Measurements from ENCODE around the gene FKBP2.

FKBP2 gene

GRCh38 chr11:64249563-64250414 lies 8.9 kb downstream of the FKBP2 start:
- peaks cover 15 to 25% of the 10 kb centered on the region in 2 experiments for H3K4me1 ChIP-seq (ENCODE audit: control insufficient read depth in 1 of 2, insufficient read depth in 2 of 2, low read length in 2 of 2)
- no peak overlapping the region for H3K27ac ChIP-seq (ENCODE audit: low read depth, low read length)

GRCh38 chr11:64250415-64251015 lies 9.6 kb downstream of the FKBP2 start:
- Histone ChIP-seq H4K8ac (ENCODE audit: low read depth, low read length) (peak overlapping the region; percentile 85), H3K18ac (ENCODE audit: low read length) (peak overlapping the region; percentile 55), H3K23ac (ENCODE audit: low read length) (no peak overlapping the region), H3K14ac (ENCODE audit: low read length) (no peak overlapping the region), H3K9me3 (ENCODE audit: insufficient read depth, low read depth, low read length) (peaks cover 4% of the 10 kb centered on the region), H3K4ac (ENCODE audit: low read depth, low read length) (no peak overlapping the region), H4K91ac (ENCODE audit: low read depth, low read length) (peak overlapping the region; percentile 41), H3K4me3 (ENCODE audit: low read depth, low read length) (peak overlapping the region; percentile 55), H4K12ac (ENCODE audit: low read depth, low read length) (no peak overlapping the region), H2BK120ac (ENCODE audit: insufficient read depth, low read length, poor library complexity) (no peak overlapping the region), H3K4me2 (ENCODE audit: low read length) (peak overlapping the region; percentile 88), H3K27ac (ENCODE audit: low read depth, low read length) (no peak overlapping the region), H2BK5ac (ENCODE audit: low read depth, low read length, poor library complexity) (no peak overlapping the region), H3K36me3 (ENCODE audit: control insufficient read depth in 1 of 2, insufficient read depth in 2 of 2, low read length in 2 of 2) (peaks cover 11 to 18% of the 10 kb centered on the region in 2 experiments), H3K79me1 (ENCODE audit: low read length) (peaks cover 32% of the 10 kb centered on the region), H2AFZ (ENCODE audit: insufficient read depth, low read length, poor library complexity) (no peak overlapping the region), H2BK12ac (ENCODE audit: low read length) (no peak overlapping the region), H3K79me2 (ENCODE audit: control insufficient read depth, insufficient read depth, low read length, poor library complexity) (peaks cover 20% of the 10 kb centered on the region), H3K4me1 (ENCODE audit: control insufficient read depth in 1 of 2, insufficient read depth in 2 of 2, low read length in 2 of 2) (peaks cover 8 to 18% of the 10 kb centered on the region in 2 experiments), H3K27me3 (ENCODE audit: insufficient read depth, low read length) (no peaks in the 10 kb centered on the region), H2AK5ac (ENCODE audit: low read length) (no peak overlapping the region), H3K9ac (ENCODE audit: low read length) (no peak overlapping the region)
- no peak for DNase-seq
- no CpG with 5 or more reads among the region's 13 CpGs for WGBS (ENCODE audit: extremely low coverage, insufficient coverage, insufficient read length)

More at GRCh38 chr11:64249563-64250414, 8.9 kb downstream of the FKBP2 start:
- peaks cover 24% of the 10 kb centered on the region for H3K79me2 ChIP-seq (ENCODE audit: control insufficient read depth, insufficient read depth, low read length, poor library complexity)
- no peak overlapping the region for H2AFZ ChIP-seq (ENCODE audit: insufficient read depth, low read length, poor library complexity)
- no peak overlapping the region for H3K9ac ChIP-seq (ENCODE audit: low read length)
- no peak overlapping the region for H3K14ac ChIP-seq (ENCODE audit: low read length)
- no peak overlapping the region for H4K12ac ChIP-seq (ENCODE audit: low read depth, low read length)
- H4K8ac ChIP-seq (ENCODE audit: low read depth, low read length), result no peak overlapping the region
- H2BK5ac ChIP-seq (ENCODE audit: low read depth, low read length, poor library complexity), result no peak overlapping the region
- no peak overlapping the region for H3K4ac ChIP-seq (ENCODE audit: low read depth, low read length)
- H3K4me2 ChIP-seq (ENCODE audit: low read length), result no peak overlapping the region
- no peak overlapping the region for H3K23ac ChIP-seq (ENCODE audit: low read length)
- H2BK120ac ChIP-seq (ENCODE audit: insufficient read depth, low read length, poor library complexity), result no peak overlapping the region
- H3K27me3 ChIP-seq (ENCODE audit: insufficient read depth, low read length), result no peaks in the 10 kb centered on the region
- peaks cover 4% of the 10 kb centered on the region for H3K9me3 ChIP-seq (ENCODE audit: insufficient read depth, low read depth, low read length)
- no peak overlapping the region for H4K91ac ChIP-seq (ENCODE audit: low read depth, low read length)
- peaks cover 38% of the 10 kb centered on the region for H3K79me1 ChIP-seq (ENCODE audit: low read length)
- no peak overlapping the region for H2AK5ac ChIP-seq (ENCODE audit: low read length)
- no peak for DNase-seq
- H3K4me3 ChIP-seq (ENCODE audit: low read depth, low read length), result no peak overlapping the region
- H3K36me3 ChIP-seq (ENCODE audit: control insufficient read depth in 1 of 2, insufficient read depth in 2 of 2, low read length in 2 of 2), result peaks cover 9 to 17% of the 10 kb centered on the region in 2 experiments
- H2BK12ac ChIP-seq (ENCODE audit: low read length), result no peak overlapping the region
- WGBS (ENCODE audit: extremely low coverage, insufficient coverage, insufficient read length), result no CpG with 5 or more reads among the region's 8 CpGs
- no peak overlapping the region for H3K18ac ChIP-seq (ENCODE audit: low read length)

GRCh38 chr11:64251016-64251752 lies 10.3 kb downstream of the FKBP2 start, which contains the start of gene PLCB3:
Gene PLCB3, plus strand, starts transcription at chr11:64251530. Its CDS starts 120 bp downstream, at chr11:64251650.
- H3K4me2 ChIP-seq (ENCODE audit: low read length), result peak within 1 kb of the TSS; percentile 88
- H3K14ac ChIP-seq (ENCODE audit: low read length), result peak within 1 kb of the TSS; percentile 36
- DNase-seq, result peak in 1 of 2 donors; percentile 72
- peak within 1 kb of the TSS; percentile 77 for H2AK5ac ChIP-seq (ENCODE audit: low read length)
- WGBS (ENCODE audit: extremely low coverage, insufficient coverage, insufficient read length), result no CpG with 5 or more reads among the region's 75 CpGs
- peak within 1 kb of the TSS; percentile 0 for H2BK5ac ChIP-seq (ENCODE audit: low read depth, low read length, poor library complexity)
- peak within 1 kb of the TSS; percentile 85 for H4K8ac ChIP-seq (ENCODE audit: low read depth, low read length)
- H4K12ac ChIP-seq (ENCODE audit: low read depth, low read length), result peak within 1 kb of the TSS; percentile 65
- H2BK120ac ChIP-seq (ENCODE audit: insufficient read depth, low read length, poor library complexity), result peak within 1 kb of the TSS; percentile 48
- no peak within 1 kb of the TSS for H3K23ac ChIP-seq (ENCODE audit: low read length)
- H4K91ac ChIP-seq (ENCODE audit: low read depth, low read length), result peak within 1 kb of the TSS; percentile 74
- peaks cover 2% of the 10 kb centered on the region for H3K9me3 ChIP-seq (ENCODE audit: insufficient read depth, low read depth, low read length)
- no peaks in the 10 kb centered on the region for H3K27me3 ChIP-seq (ENCODE audit: insufficient read depth, low read length)
- H3K36me3 ChIP-seq (ENCODE audit: control insufficient read depth in 1 of 2, insufficient read depth in 2 of 2, low read length in 2 of 2), result peaks cover 17 to 25% of the 10 kb centered on the region in 2 experiments
- peak within 1 kb of the TSS; percentile 50 for H2BK12ac ChIP-seq (ENCODE audit: low read length)
- peaks cover 8 to 16% of the 10 kb centered on the region in 2 experiments for H3K4me1 ChIP-seq (ENCODE audit: control insufficient read depth in 1 of 2, insufficient read depth in 2 of 2, low read length in 2 of 2)
- peak within 1 kb of the TSS; percentile 79 for H3K4me3 ChIP-seq (ENCODE audit: low read depth, low read length)
- H3K18ac ChIP-seq (ENCODE audit: low read length), result peak within 1 kb of the TSS; percentile 76
- H3K79me1 ChIP-seq (ENCODE audit: low read length), result peaks cover 25% of the 10 kb centered on the region
- peaks cover 14% of the 10 kb centered on the region for H3K79me2 ChIP-seq (ENCODE audit: control insufficient read depth, insufficient read depth, low read length, poor library complexity)
- peak within 1 kb of the TSS; percentile 41 for H2AFZ ChIP-seq (ENCODE audit: insufficient read depth, low read length, poor library complexity)
- H3K9ac ChIP-seq (ENCODE audit: low read length), result peak within 1 kb of the TSS; percentile 82
- H3K27ac ChIP-seq (ENCODE audit: low read depth, low read length), result no peak within 1 kb of the TSS
- peak within 1 kb of the TSS; percentile 81 for H3K4ac ChIP-seq (ENCODE audit: low read depth, low read length)

GRCh38 chr11:64251753-64252002 lies 10.8 kb downstream of the FKBP2 start:
- no peaks in the 10 kb centered on the region for H3K27me3 ChIP-seq (ENCODE audit: insufficient read depth, low read length)
- H3K18ac ChIP-seq (ENCODE audit: low read length), result peak overlapping the region; percentile 74
- peak overlapping the region; percentile 0 for H2BK5ac ChIP-seq (ENCODE audit: low read depth, low read length, poor library complexity)
- peaks cover 22 to 30% of the 10 kb centered on the region in 2 experiments for H3K36me3 ChIP-seq (ENCODE audit: control insufficient read depth in 1 of 2, insufficient read depth in 2 of 2, low read length in 2 of 2)
- H2BK12ac ChIP-seq (ENCODE audit: low read length), result no peak overlapping the region
- DNase-seq, result no peak
- peak overlapping the region; percentile 41 for H2AFZ ChIP-seq (ENCODE audit: insufficient read depth, low read length, poor library complexity)
- no CpG with 5 or more reads among the region's 18 CpGs for WGBS (ENCODE audit: extremely low coverage, insufficient coverage, insufficient read length)
- H4K91ac ChIP-seq (ENCODE audit: low read depth, low read length), result peak overlapping the region; percentile 74
- peaks cover 2% of the 10 kb centered on the region for H3K9me3 ChIP-seq (ENCODE audit: insufficient read depth, low read depth, low read length)
- H3K4me3 ChIP-seq (ENCODE audit: low read depth, low read length), result peak overlapping the region; percentile 79
- H2BK120ac ChIP-seq (ENCODE audit: insufficient read depth, low read length, poor library complexity), result peak overlapping the region; percentile 28
- no peak overlapping the region for H4K12ac ChIP-seq (ENCODE audit: low read depth, low read length)
- peaks cover 8 to 16% of the 10 kb centered on the region in 2 experiments for H3K4me1 ChIP-seq (ENCODE audit: control insufficient read depth in 1 of 2, insufficient read depth in 2 of 2, low read length in 2 of 2)
- H3K23ac ChIP-seq (ENCODE audit: low read length), result no peak overlapping the region
- H3K4me2 ChIP-seq (ENCODE audit: low read length), result peak overlapping the region; percentile 85
- H2AK5ac ChIP-seq (ENCODE audit: low read length), result no peak overlapping the region
- H3K14ac ChIP-seq (ENCODE audit: low read length), result peak overlapping the region; percentile 4
- H3K4ac ChIP-seq (ENCODE audit: low read depth, low read length), result peak overlapping the region; percentile 81
- H3K27ac ChIP-seq (ENCODE audit: low read depth, low read length), result no peak overlapping the region
- peaks cover 12% of the 10 kb centered on the region for H3K79me2 ChIP-seq (ENCODE audit: control insufficient read depth, insufficient read depth, low read length, poor library complexity)
- H4K8ac ChIP-seq (ENCODE audit: low read depth, low read length), result peak overlapping the region; percentile 52
- peaks cover 23% of the 10 kb centered on the region for H3K79me1 ChIP-seq (ENCODE audit: low read length)
- peak overlapping the region; percentile 82 for H3K9ac ChIP-seq (ENCODE audit: low read length)

Data from trophoblast cell (in vitro differentiated cells and primary cell).